ENCODE data around the gene SDK1. TPM values are rescaled to one million over a fixed set of nuclear protein-coding genes. Genes with fewer than 3 reads are reported as not detected.

The SDK1 gene
- total RNA-seq, 4 donors from 2014 or later: under 0.01 to 16.2 (median 7.2) TPM

- Histone ChIP-seq H3K27me3 (no peaks in the 10 kb centered on the region), H3K27ac (no peak overlapping the region), H3K9me3 (no peaks in the 10 kb centered on the region), H3K36me3 (no peaks in the 10 kb centered on the region), H3K4me1 (no peaks in the 10 kb centered on the region), H3K4me3 (no peak overlapping the region)
- no peak for DNase-seq
- intact Hi-C loops (cut with DNase I; ENCODE audit: low total_unique reads): loop anchor here (5.0 kb wide), 1 partner anchor 608 kb away; no protein-coding TSS in a partner anchor
- TF ChIP-seq POLR2A (IDR thresholded peaks at IDR 0.05) (no peak), CTCF (IDR thresholded peaks at IDR 0.05) (no peak)
Measured at GRCh38 chr7:3404501-3404900, 103.4 kb downstream of the SDK1 start.

GRCh38 chr7:3408814-3409595 lies 108.0 kb downstream of the SDK1 start:
- Histone ChIP-seq H3K27ac (no peak overlapping the region), H3K27me3 (no peaks in the 10 kb centered on the region), H3K36me3 (no peaks in the 10 kb centered on the region), H3K4me1 (no peaks in the 10 kb centered on the region), H3K4me3 (no peak overlapping the region), H3K9me3 (no peaks in the 10 kb centered on the region)
- no peak for TF ChIP-seq POLR2A (IDR thresholded peaks at IDR 0.05)
- no peak for TF ChIP-seq CTCF (IDR thresholded peaks at IDR 0.05)
- no peak for DNase-seq
- intact Hi-C loops (cut with DNase I; ENCODE audit: low total_unique reads): no loop called here

GRCh38 chr7:3412871-3413270 lies 111.8 kb downstream of the SDK1 start:
- H3K36me3 ChIP-seq: no peaks in the 10 kb centered on the region
- no peak overlapping the region for H3K27ac ChIP-seq
- TF ChIP-seq POLR2A (IDR thresholded peaks at IDR 0.05) (no peak), CTCF (IDR thresholded peaks at IDR 0.05) (no peak)
- H3K9me3 ChIP-seq: no peaks in the 10 kb centered on the region
- no peak overlapping the region for H3K4me3 ChIP-seq
- no peaks in the 10 kb centered on the region for H3K4me1 ChIP-seq
- no peaks in the 10 kb centered on the region for H3K27me3 ChIP-seq
- no peak for DNase-seq
- intact Hi-C loops (cut with DNase I; ENCODE audit: low total_unique reads): no loop called here

GRCh38 chr7:3415861-3416312 lies 114.8 kb downstream of the SDK1 start:
- H3K9me3 ChIP-seq: no peaks in the 10 kb centered on the region
- no peaks in the 10 kb centered on the region for H3K36me3 ChIP-seq
- H3K4me3 ChIP-seq: no peak overlapping the region
- intact Hi-C loops (cut with DNase I; ENCODE audit: low total_unique reads): no loop called here
- no peaks in the 10 kb centered on the region for H3K4me1 ChIP-seq
- TF ChIP-seq CTCF (IDR thresholded peaks at IDR 0.05) (no peak), POLR2A (IDR thresholded peaks at IDR 0.05) (no peak)
- DNase-seq: no peak
- H3K27ac ChIP-seq: no peak overlapping the region
- no peaks in the 10 kb centered on the region for H3K27me3 ChIP-seq

GRCh38 chr7:3416453-3416852 lies 115.4 kb downstream of the SDK1 start:
- no peaks in the 10 kb centered on the region for H3K36me3 ChIP-seq
- intact Hi-C loops (cut with DNase I; ENCODE audit: low total_unique reads): no loop called here
- H3K27me3 ChIP-seq: no peaks in the 10 kb centered on the region
- no peak for TF ChIP-seq CTCF (IDR thresholded peaks at IDR 0.05)
- TF ChIP-seq POLR2A (IDR thresholded peaks at IDR 0.05): no peak
- H3K4me3 ChIP-seq: no peak overlapping the region
- DNase-seq: no peak
- H3K9me3 ChIP-seq: no peaks in the 10 kb centered on the region
- H3K4me1 ChIP-seq: no peaks in the 10 kb centered on the region
- no peak overlapping the region for H3K27ac ChIP-seq

Measured in uterus (tissue), 4 donors.